ENCODE data around the gene METAP1. TPM values are rescaled to one million over a fixed set of nuclear protein-coding genes. Genes with fewer than 3 reads are reported as not detected.

The METAP1 gene
- total and polyA plus RNA-seq, 4 donors: 9.5 to 16.9 (median 13.4) TPM

- WGBS: 56% methylated on average over 1 of the region's 1 CpG
- Histone ChIP-seq H3K27ac (ENCODE audit: low read depth in 1 of 2, low read length in 2 of 2) (no peak overlapping the region), H3K27me3 (ENCODE audit: control insufficient read depth in 4 of 4, insufficient read depth in 4 of 4, low read length in 3 of 4) (no peaks in the 10 kb centered on the region), H3K9me3 (ENCODE audit: control insufficient read depth in 4 of 4, low read length in 3 of 4) (no peaks in the 10 kb centered on the region), H3K4me1 (ENCODE audit: control insufficient read depth in 4 of 4, insufficient read depth in 4 of 4, low read length in 3 of 4) (peaks cover 0 to 4% (median 3%) of the 10 kb centered on the region in 4 donors), H3K9ac (ENCODE audit: low read depth in 1 of 2, low read length in 2 of 2) (no peak overlapping the region), H3K4me3 (ENCODE audit: low read depth in 1 of 3, low read length in 3 of 3) (no peak overlapping the region), H3K36me3 (ENCODE audit: control insufficient read depth in 4 of 4, insufficient read depth in 3 of 4, low read depth in 1 of 4, low read length in 3 of 4) (peaks cover 0 to 3% (median 0%) of the 10 kb centered on the region in 4 donors)
- no peak for TF ChIP-seq FOXA1 (IDR thresholded peaks at IDR 0.05)
- no peak for TF ChIP-seq YY1 (IDR thresholded peaks at IDR 0.05)
- TF ChIP-seq CTCF (IDR thresholded peaks at IDR 0.05; ENCODE audit: low read depth, low read length, missing input control): no peak
- TF ChIP-seq EGR1 (IDR thresholded peaks at IDR 0.05; ENCODE audit: low read depth in 2 of 2): no peak
- no peak for TF ChIP-seq REST (IDR thresholded peaks at IDR 0.05)
- no peak for TF ChIP-seq HNF4A (conservative IDR thresholded peaks at IDR 0.05)
- no peak for TF ChIP-seq SP1 (IDR thresholded peaks at IDR 0.05)
- no peak for TF ChIP-seq TAF1 (conservative IDR thresholded peaks at IDR 0.05)
- no peak for TF ChIP-seq ZBTB33 (IDR thresholded peaks at IDR 0.05)
- no peak for TF ChIP-seq FOXA2 (IDR thresholded peaks at IDR 0.05)
- no peak for TF ChIP-seq RAD21 (IDR thresholded peaks at IDR 0.05)
- no peak for TF ChIP-seq JUND (IDR thresholded peaks at IDR 0.05)
- TF ChIP-seq GABPA (IDR thresholded peaks at IDR 0.05 in 1 of 2, conservative IDR thresholded peaks at IDR 0.05 in 1 of 2): no peak
- no peak for TF ChIP-seq NR2F2 (IDR thresholded peaks at IDR 0.05)
- no peak for TF ChIP-seq ATF3 (IDR thresholded peaks at IDR 0.05)
- no peak for TF ChIP-seq HNF4G (IDR thresholded peaks at IDR 0.05)
- TF ChIP-seq MAX (IDR thresholded peaks at IDR 0.05): no peak
- no peak for TF ChIP-seq RXRA (IDR thresholded peaks at IDR 0.05)
- DNase-seq (ENCODE audit: low spot score): no peak
Observed at GRCh38 chr4:99029018-99029735, 33.7 kb downstream of the METAP1 start.

All from liver (tissue), 9 donors.